GM19438 (cell line): ENCODE data around the gene GALNT9.

Experiments
- ATAC-seq: cut with Tn5 transposase; IDR thresholded peaks from one replicate; pipeline ENCODE4 v1.9.1; 2021; ENCODE audit warnings: low read depth; ENCODE audit not compliant: unreplicated experiment

The GALNT9 gene

DNA sequence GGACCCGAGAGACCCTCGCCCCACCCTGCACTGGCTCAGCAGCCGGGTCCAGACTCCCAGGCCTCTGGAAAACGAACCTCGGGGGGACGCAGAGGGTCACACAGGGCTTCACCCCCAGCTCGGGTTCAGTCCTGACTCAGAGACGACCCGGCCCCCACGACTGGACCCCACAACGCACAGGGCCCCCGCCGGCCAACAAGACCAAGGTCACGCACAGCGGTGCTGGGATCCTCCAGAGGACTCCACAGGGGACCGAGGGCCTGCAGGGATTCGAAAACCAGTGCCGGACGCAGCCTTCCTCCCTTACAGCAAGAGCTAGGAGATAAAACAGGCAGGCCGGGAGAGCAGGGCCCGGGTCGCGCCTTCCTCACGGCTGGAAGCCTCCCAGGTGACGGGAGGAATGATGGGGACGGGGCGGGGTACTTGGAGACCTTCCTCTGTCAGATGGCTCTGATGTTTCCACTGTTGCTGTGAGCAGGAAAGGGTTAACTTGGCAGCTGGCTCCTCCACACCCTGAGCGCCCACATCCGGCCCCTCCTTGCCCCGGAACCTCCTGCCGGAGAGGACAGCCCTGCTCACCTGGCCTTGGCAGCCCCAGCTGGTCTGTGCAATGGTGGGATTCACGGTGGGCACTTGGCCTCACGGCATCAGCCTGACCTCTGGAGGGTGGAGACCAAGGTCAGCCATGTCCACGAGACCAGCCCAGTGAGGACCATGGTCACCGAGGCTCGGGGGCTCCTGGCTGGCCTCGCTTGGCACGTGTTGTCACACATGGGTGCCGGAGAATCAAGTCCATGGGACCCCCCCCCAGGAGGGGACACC, 46.2 kb downstream of the GALNT9 start:
- ATAC-seq = no peak

DNA sequence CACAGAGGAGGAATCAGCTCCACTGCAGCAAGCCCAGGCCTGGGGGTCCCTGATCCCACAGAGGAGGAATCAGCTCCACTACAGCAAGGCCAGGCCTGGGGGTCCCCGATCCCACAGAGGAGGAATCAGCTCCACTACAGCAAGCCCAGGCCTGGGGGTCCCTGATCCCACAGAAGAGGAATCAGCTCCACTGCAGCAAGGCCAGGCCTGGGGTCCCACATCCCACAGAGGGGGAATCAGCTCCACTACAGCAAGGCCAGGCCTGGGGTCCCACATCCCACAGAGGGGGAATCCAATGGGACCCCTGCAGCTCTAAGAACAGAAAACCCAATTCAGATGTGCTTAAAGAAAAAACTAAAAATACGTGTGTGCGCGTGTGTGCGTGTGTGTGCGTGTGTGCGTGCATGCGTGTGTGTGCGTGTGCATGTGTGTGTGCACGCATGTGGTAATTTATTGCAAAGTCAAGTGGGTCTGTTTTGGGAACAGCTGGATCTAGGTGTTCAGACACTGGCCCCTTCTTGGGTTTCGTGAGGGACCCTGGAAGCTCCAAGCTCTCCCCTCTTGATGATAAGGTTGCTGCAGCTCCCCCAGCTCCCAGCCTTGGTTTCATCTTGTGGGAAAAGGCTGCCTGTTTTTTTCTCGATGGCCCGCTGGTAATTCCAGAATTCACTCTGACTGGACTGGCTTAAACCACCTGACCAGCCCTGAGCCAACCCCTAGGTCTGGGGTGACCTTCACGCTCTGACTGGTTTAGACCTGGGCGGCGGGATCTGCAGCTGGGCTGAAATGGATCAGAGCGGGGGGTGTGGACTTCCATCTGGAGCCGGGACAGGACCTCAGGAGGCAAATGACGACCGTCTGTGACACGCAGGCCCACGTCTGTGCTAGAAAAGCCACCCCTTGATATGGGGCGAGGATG, 47.1 kb downstream of the GALNT9 start:
- no peak for ATAC-seq

DNA sequence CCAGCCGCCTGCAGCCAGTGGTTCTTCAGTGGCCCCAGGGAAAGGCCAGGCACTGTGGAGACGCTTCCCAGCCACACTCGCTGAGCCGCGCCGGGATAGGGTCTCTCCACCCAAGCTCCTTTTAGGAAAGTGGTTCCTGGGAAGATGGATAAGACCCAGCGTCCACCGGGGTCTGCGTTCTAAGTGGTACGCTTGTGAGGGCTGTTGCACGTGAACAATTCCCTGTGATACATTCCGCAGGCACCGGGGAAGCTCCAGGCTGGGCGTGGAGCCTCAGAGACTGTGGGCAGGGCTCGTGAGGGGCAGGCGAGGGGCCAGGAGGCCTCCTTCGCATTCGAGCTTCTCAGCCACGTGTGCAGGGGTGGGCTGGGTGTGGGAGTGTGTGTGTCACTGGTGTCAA, 48.4 kb downstream of the GALNT9 start:
- no peak for ATAC-seq

DNA sequence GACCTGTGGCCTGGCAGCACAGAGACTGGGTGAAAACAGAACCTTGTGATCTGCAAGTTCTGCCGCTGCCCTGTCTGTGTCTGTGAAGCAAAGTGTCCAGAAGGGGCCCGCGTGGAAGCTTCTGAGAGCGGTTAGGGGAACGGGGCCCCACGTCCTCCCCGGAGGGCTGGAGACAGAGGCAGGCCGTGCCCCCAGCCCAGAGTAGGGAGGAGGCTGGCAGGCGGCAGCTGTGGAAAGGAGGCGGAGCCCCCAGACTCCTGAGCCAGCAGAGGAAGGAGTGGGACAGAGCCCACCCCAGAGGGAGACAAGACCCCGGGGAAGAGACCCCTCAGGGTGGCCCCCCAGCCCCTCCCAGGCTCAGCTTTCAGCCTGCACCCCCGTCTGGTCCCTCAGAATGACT, 49.0 kb downstream of the GALNT9 start:
- ATAC-seq = no peak

DNA sequence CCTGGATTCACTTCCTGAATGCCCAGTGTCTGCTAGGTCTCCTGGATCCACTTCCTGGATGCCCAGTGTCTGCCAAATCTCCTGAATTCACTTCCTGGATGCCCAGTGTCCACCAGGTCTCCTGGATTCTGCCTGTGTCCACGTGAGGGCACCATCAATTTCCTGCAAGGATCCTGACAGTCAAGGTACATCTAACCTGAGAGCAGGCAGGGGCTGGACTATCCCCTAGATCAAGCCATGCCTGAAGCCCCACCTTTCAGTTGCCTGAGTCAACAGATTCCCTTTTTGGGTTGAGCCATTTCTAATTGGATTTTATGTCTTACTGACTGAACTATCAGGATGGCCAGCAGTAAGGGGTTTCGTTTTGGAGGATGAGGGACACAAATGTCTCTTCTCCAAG, 49.5 kb downstream of the GALNT9 start:
- ATAC-seq = no peak

DNA sequence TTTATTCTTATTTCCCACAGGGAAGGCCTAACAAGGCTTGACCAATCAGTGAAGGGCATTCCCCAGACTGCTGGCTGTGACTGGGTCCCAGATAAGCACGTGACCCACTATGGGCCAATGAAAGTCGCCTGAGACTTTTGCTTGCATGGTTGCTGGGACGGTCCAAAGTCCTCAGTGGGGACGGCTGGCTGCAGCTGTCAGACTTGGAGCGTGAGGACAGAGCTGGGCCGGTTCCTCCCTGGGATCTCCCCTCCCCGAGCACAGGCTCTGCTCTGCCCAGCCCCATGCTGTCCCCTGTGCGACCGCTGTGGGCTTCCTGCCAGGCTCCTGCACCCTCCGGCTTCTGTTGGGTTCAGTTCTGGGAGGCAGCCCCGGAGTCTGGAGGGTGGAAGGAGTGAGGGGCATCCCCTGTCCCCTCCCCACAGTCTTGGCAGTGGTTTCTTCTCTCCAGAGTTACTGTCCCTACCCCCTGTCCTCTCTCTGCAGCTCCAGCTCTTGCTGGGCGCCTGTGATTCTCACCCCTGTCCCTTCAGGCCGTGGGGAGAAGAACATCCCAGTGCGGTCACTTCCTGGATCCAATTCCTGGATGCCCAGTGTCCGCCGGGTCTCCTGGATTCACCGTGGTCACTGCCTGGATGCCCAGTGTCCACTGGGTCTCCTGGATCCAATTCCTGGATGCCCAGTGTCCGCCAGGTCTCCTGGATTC, 50.1 kb downstream of the GALNT9 start:
- no peak for ATAC-seq

GRCh38 chr12:132278401-132279183, 50.8 kb downstream of the GALNT9 start:
- ATAC-seq = no peak

DNA sequence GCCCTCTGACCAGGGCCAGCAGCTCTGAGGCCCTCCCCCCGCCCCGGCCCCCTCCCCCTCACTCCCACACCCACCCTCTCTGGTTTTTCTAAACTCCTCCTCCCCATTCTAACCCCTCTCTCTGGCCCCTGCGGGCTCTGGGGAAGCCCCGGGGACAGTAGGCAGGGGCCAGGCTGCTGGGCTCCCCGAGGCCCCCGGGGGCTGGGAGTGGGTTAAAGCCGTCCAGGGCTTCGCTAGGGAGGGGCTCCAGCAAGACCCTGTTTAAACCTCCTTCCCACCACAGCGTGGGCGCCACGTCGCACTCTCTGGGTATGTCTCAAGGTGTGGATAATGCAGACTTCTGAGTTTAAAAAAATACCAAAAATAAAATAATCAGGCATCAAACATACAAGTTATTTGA, 51.4 kb downstream of the GALNT9 start:
- no peak for ATAC-seq

DNA sequence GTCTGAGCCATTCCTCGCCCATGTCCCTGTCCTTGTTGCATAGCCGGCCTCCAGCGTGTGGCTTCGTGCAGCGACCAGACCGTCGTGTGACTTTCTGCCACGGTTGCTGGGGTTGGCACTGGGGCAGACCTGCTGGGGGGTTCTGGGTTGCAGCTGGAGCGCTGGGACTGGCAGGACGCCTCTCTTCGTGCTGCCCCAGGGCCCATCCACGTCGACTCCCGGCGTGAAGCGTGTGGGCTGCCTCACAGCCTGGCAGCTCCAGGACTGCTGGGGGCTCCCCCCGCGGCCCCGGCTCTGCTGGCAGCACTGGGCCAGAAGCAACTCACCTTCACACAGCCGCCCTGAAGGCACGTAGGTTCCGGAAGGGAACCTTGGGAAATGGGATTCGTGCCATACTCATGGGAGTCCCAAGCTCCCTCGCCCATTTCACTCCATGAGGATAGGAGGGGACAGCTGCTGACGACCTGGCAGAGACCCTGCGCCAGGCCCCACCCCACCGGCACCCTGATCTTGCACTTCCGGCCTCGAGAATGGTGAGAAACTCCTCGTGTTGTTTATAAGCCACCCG, 51.9 kb downstream of the GALNT9 start:
- ATAC-seq = no peak

- ATAC-seq = no peak
These were observed 52.5 kb downstream of the GALNT9 start for GRCh38 chr12:132276827-132277373.

GRCh38 chr12:132276066-132276826, 53.1 kb downstream of the GALNT9 start:
- no peak for ATAC-seq

DNA sequence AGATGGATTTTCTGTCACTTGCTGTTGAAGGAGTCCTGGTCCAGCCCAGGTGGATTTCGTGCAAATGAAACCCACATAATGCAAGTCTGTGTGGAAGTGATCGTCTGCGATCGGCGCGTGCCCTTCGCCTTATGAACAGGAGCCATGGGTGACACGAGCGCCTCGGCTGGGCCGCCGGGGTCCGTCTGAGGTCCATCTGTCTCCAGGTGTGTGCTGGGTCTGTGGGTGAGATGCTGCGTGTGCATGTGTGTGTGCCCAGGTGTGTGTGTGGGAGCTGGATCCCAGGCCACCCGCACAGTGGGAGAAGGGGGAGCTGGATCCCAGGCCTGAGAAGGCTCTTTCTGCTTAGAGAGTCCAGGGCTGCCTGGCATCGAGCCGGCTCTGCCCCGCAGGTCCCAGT, 53.8 kb downstream of the GALNT9 start:
- no peak for ATAC-seq

- no peak for ATAC-seq
These were observed 54.3 kb downstream of the GALNT9 start for GRCh38 chr12:132275110-132275531.

DNA sequence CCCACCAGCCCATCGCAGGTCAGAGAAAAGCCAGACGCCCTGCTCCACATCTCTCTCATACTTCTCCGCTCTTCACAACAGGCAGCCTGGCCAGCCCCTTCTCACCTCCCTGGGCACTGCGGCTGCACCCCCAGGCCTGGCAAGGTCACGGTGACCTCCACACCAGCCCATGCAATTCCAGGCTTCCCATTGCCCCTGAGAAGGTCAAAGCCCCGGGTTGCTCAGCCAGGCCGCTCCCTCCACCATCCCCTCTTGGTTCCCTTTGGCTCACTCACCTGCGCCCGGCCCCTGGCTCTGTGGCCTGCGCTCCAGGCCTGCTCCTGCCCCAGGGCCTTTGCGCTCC, 55.4 kb downstream of the GALNT9 start:
- ATAC-seq = no peak

- ATAC-seq = no peak
These were observed 56.7 kb downstream of the GALNT9 start for GRCh38 chr12:132272711-132273110.

GRCh38 chr12:132271755-132272092, 57.7 kb downstream of the GALNT9 start:
- ATAC-seq = no peak

DNA sequence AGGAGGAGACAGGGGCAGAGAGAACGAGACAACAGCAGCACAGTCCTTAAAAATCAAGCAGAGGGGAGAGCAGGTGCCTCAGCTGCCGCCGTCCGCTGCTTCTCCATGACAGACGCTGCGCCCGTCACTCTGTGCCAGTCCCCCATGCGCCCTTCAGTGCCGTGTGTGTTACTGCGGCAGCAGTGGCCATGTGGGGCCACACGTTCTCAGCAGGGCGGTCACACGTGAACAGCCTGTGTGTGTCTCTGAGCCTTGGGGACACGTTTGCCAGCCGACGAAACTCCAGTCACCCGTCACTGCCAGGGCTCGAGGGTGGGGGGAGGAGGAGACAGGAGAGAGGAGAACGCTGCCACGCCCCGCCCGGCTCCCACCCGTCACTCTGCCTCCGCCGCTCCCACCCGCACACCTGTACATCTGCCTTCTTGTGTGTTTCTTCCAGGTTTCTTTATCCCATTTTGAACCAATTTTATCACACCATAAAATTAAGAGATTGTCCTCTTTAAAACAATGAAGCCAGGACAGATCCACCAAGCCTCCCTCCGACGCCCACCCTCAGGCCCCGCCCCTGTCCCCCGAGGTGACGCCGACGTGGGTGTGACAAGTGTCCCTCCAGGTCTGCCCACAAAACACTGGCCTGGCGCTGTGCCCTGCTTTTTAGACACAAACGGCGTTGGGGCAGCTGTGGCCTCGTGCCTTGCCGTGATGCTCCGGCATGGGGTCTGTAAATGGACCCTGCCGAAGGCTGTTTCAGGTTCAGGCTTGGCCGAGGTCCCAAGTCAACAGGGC, 58.2 kb downstream of the GALNT9 start:
- ATAC-seq = no peak

GRCh38 chr12:132270516-132270915, 58.9 kb downstream of the GALNT9 start:
- ATAC-seq = no peak
